Mucosa of descending colon (tissue), 3 donors: Measurements from ENCODE around the gene ANP32E. TPM values are rescaled to one million over a fixed set of nuclear protein-coding genes. Genes with fewer than 3 reads are reported as not detected.

Source experiments
- ATAC-seq: fragments of 200-7000 bp; cut with Tn5 transposase; one replicate; pipeline ENCODE4 v1.9.1; 2020; ENCODE audit warnings: mild to moderate bottlenecking, moderate library complexity
- DNase-seq, 3 donors: peaks; one replicate each; pipeline ENCODE4 v3.0.0-alpha.2; 2020
- H3K36me3 ChIP-seq: fragments of 200-600 bp; one replicate; pipeline ENCODE4 v1.8.0; 2021; ENCODE audit warnings: low read depth, mild to moderate bottlenecking
- H3K4me1 ChIP-seq: fragments of 200-600 bp; one replicate; pipeline ENCODE4 v1.8.0; 2021; ENCODE audit warnings: low read depth, mild to moderate bottlenecking
- H3K4me3 ChIP-seq: fragments of 200-600 bp; one replicate; pipeline ENCODE4 v1.8.0; 2021; ENCODE audit warnings: mild to moderate bottlenecking
- H3K9me3 ChIP-seq: fragments of 200-600 bp; one replicate; pipeline ENCODE4 v1.8.0; 2021; ENCODE audit warnings: mild to moderate bottlenecking
- CTCF ChIP-seq: fragments of 200-600 bp; IDR thresholded peaks from one replicate; pipeline ENCODE4 v1.8.0; 2022; ENCODE audit warnings: antibody characterized with exemption, mild to moderate bottlenecking
- intact Hi-C, 2 donors: fragments of 100-400 bp; cut with DNase I in 1 of 2; cut with micrococcal nuclease in 1 of 2; formaldehyde crosslinking; loops; one replicate each; pipeline versions ENCODE4 v1.11.0 to v1.11.1; 2022; cut with DNase I, micrococcal nuclease
- total RNA-seq, 3 donors: library from RNA; stranded (reverse); fragmentation: NEBNext Ultra II Directional in 2 of 3; extraction: Animal tissue kit (Norgen Biotek cat#: 25700) in 2 of 3; gene quantifications; one replicate each; pipeline versions ENCODE4 v1.2.1 to v1.2.4, GENCODE V29; 2021 to 2023
- donor health status: DM: no; HTN: no; CAD: no; lungs with moderate emphysema.
- donor health status: DM: no; HTN: no; CAD: no.
- donor health status: DM: no; HTN: yes; CAD: no.

The ANP32E gene
- total RNA-seq, 3 donors from 2014 or later: 7.3 to 23.6 (median 19.4) TPM

DNA sequence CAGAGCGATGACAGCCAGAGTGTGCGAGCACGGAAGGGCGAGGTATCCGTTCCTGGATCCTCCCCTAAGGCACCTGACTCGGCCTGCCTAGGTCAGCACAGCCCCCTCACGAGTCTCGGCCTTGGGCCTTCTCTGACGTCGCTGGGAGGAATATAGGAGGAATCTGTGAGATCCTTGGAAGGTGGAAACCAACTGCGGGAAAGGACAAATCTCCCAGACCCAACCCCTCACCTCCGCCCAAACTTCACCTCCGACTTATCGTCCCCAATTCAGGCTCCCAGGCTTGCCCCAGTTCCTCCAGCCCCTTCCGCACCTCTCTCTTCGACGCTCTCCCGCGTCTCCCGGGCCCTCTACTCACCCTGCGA is 32.4 kb upstream of the ANP32E start:
- ATAC-seq: peak; percentile 73
- TF ChIP-seq CTCF: no peak
- no peaks in the 10 kb centered on the region for H3K9me3 ChIP-seq
- DNase-seq: peak; percentile 61 to 68 (median 66)
- peak overlapping the region; percentile 83 for H3K4me3 ChIP-seq
- H3K36me3 ChIP-seq: no peaks in the 10 kb centered on the region
- peaks cover 7% of the 10 kb centered on the region for H3K4me1 ChIP-seq
- intact Hi-C loops: no loop called here

GRCh38 chr1:150267896-150268295 is 32.0 kb upstream of the ANP32E start:
- H3K9me3 ChIP-seq: no peaks in the 10 kb centered on the region
- peaks cover 7% of the 10 kb centered on the region for H3K4me1 ChIP-seq
- DNase-seq: no peak
- no peak for TF ChIP-seq CTCF
- intact Hi-C loops: no loop called here
- H3K4me3 ChIP-seq: peak overlapping the region; percentile 83
- no peaks in the 10 kb centered on the region for H3K36me3 ChIP-seq
- no peak for ATAC-seq

DNA sequence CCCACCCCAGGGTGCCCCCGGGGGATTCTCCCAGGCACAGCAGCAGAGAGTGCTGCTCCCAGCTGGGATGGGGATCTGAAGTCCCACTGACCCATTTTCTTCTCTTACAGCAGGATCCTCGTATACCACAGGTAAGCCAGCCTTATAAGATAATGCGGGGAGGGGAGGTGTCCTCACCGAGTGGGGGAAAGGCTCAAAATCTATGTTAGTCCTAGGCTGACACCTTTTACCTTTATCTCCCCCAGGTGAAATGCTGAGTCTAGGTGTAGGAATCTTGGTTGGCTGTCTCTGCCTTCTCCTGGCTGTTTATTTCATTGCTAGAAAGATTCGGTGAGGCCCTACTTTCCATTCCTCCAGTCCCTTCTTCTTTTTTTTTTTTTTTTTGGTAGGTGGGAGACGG is 27.6 kb upstream of the ANP32E start:
- intact Hi-C loops: no loop called here
- no peak for TF ChIP-seq CTCF
- ATAC-seq: no peak
- no peak overlapping the region for H3K4me3 ChIP-seq
- no peaks in the 10 kb centered on the region for H3K36me3 ChIP-seq
- DNase-seq: no peak
- H3K4me1 ChIP-seq: peaks cover 15% of the 10 kb centered on the region
- H3K9me3 ChIP-seq: no peaks in the 10 kb centered on the region

- peak; percentile 27 for ATAC-seq
- Histone ChIP-seq H3K4me3 (no peak overlapping the region), H3K9me3 (no peaks in the 10 kb centered on the region), H3K4me1 (peaks cover 12% of the 10 kb centered on the region), H3K36me3 (no peaks in the 10 kb centered on the region)
- DNase-seq: no peak
- TF ChIP-seq CTCF: no peak
- intact Hi-C loops: no loop called here
Observed at GRCh38 chr1:150262388-150263320, 26.7 kb upstream of the ANP32E start.

DNA sequence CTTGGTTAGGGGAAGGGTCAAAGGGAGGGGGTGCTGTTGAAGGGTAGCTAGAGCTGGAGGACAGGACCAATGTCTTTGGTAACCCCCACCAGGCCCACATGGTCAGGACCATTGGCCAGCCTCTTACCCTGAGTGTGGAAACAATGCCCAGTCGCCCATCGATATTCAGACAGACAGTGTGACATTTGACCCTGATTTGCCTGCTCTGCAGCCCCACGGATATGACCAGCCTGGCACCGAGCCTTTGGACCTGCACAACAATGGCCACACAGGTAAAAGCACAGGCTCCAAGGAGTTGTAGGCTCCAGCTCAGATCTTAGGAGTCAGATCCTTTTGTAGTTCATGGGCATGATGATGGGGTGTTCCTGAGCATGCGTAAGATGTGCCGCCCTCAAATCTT is 25.5 kb upstream of the ANP32E start:
- TF ChIP-seq CTCF: no peak
- Histone ChIP-seq H3K9me3 (no peaks in the 10 kb centered on the region), H3K36me3 (no peaks in the 10 kb centered on the region), H3K4me1 (peaks cover 11% of the 10 kb centered on the region), H3K4me3 (no peak overlapping the region)
- ATAC-seq (no peak), DNase-seq (no peak)
- intact Hi-C loops: no loop called here
